Endothelial cell of umbilical vein (primary cell): ENCODE data around the gene RPS28. TPM values are rescaled to one million over a fixed set of nuclear protein-coding genes. Genes with fewer than 3 reads are reported as not detected.

Source experiments
- BruUV-seq: library from RNA; stranded (reverse); fragments of 400-500 nt; replicated peaks from 2 replicates; lab custom pipeline; 2021; lab: Mats Ljungman, UMichigan
- CTCF ChIA-PET: fragments of 300-600, 350-600 bp; sonication (Branson Sonifier 250); formaldehyde crosslinking; loops from one replicate; lab custom pipeline; 2021; ENCODE audit warnings: antibody characterized with exemption, inconsistent platforms; lab: Charles Lee
- POLR2A ChIA-PET: fragments of 300-600, 350-600 bp; sonication (Branson Sonifier 250); formaldehyde crosslinking; loops from one replicate; lab custom pipeline; 2021; ENCODE audit warnings: antibody characterized with exemption, inconsistent platforms; lab: Charles Lee
- DNase-seq: peaks from one replicate; pipeline ENCODE4 v3.0.0-alpha.2; 2011; ENCODE audit warnings: low read depth, low spot score
- FAIRE-seq: peaks from 2 replicates; lab custom pipeline; 2011; peaks lifted over from hg19 to GRCh38; lab: Jason Lieb, UNC
- H2AFZ ChIP-seq: 2 replicates; pipeline ENCODE4 v1.6.0; 2012; ENCODE audit warnings: low read depth, low read length, control low read depth, inconsistent platforms
- H3K27ac ChIP-seq: 2 replicates; pipeline ENCODE4 v1.5.1; 2011; ENCODE audit warnings: low read depth, mild to moderate bottlenecking, control low read depth, low read length, moderate library complexity; ENCODE audit not compliant: insufficient read depth
- H3K27me3 ChIP-seq, 2 experiments: 2 replicates each; pipeline versions ENCODE4 v1.6.0 to v1.6.1; 2011; ENCODE audit warnings: low read length in 2 of 2, mixed read lengths in 1 of 2; ENCODE audit not compliant: control insufficient read depth in 2 of 2, insufficient read depth in 2 of 2
- H3K36me3 ChIP-seq, 2 experiments: 2 replicates in 1 of 2; 3 replicates in 1 of 2; pipeline ENCODE4 v1.5.1; 2011; ENCODE audit warnings: low read length in 2 of 2, mild to moderate bottlenecking in 1 of 2, moderate library complexity in 1 of 2; ENCODE audit not compliant: control insufficient read depth in 2 of 2, insufficient read depth in 2 of 2; ENCODE audit errors: extremely low read depth in 1 of 2
- H3K4me1 ChIP-seq: 3 replicates; pipeline ENCODE4 v1.5.1; 2011; ENCODE audit warnings: mild to moderate bottlenecking, low read length; ENCODE audit not compliant: control insufficient read depth, insufficient read depth; ENCODE audit errors: extremely low read depth
- H3K4me2 ChIP-seq: 2 replicates; pipeline ENCODE4 v1.6.1; 2011; ENCODE audit warnings: low read length, control low read depth, mixed read lengths; ENCODE audit not compliant: insufficient read depth
- H3K4me3 ChIP-seq, 3 experiments: fragments of 200-600 bp in 1 of 3; sonication (generic), shearing (Covaris generic) in 1 of 3; replicated peaks in 1 of 3; 2 replicates each; pipeline ENCODE4 v1.5.1; 2011 to 2016; ENCODE audit warnings: control low read depth in 3 of 3, low read length in 3 of 3, mild to moderate bottlenecking in 2 of 3, inconsistent platforms in 1 of 3, low read depth in 1 of 3, moderate library complexity in 1 of 3; ENCODE audit not compliant: insufficient read depth in 1 of 3
- H3K79me2 ChIP-seq: 2 replicates; pipeline ENCODE4 v1.6.0; 2012; ENCODE audit warnings: low read length, inconsistent platforms; ENCODE audit not compliant: control insufficient read depth, insufficient read depth
- H3K9ac ChIP-seq: replicated peaks from 2 replicates; pipeline ENCODE3; 2011; ENCODE audit warnings: low read length, control low read depth; ENCODE audit not compliant: insufficient read depth; ENCODE audit errors: extremely low read depth
- H3K9me1 ChIP-seq: replicated peaks from 3 replicates; pipeline ENCODE4 v1.6.0; 2011; ENCODE audit warnings: mild to moderate bottlenecking, low read length; ENCODE audit not compliant: control insufficient read depth, insufficient read depth; ENCODE audit errors: extremely low read depth
- H3K9me3 ChIP-seq: replicated peaks from 2 replicates; pipeline ENCODE4 v1.5.1; 2012; ENCODE audit warnings: low read length, inconsistent platforms; ENCODE audit not compliant: control insufficient read depth, insufficient read depth
- H4K20me1 ChIP-seq: replicated peaks from 2 replicates; pipeline ENCODE3; 2011; ENCODE audit warnings: mild to moderate bottlenecking, low read length; ENCODE audit not compliant: control insufficient read depth, insufficient read depth; ENCODE audit errors: extremely low read depth
- EZH2 ChIP-seq: IDR thresholded peaks from 2 replicates; pipeline ENCODE4 v1.6.1; 2012; ENCODE audit warnings: borderline replicate concordance, low read depth, mild to moderate bottlenecking, moderate library complexity, low read length, inconsistent platforms; ENCODE audit not compliant: severe bottlenecking
- FOS ChIP-seq: IDR thresholded peaks from 2 replicates; pipeline ENCODE4 v1.6.1; 2011; ENCODE audit warnings: mild to moderate bottlenecking, low read length, moderate library complexity, borderline replicate concordance; ENCODE audit not compliant: insufficient read depth
- GATA2 ChIP-seq: IDR thresholded peaks from 2 replicates; pipeline ENCODE4 v1.7.0; 2011; ENCODE audit warnings: low read depth, mild to moderate bottlenecking, moderate library complexity, mixed read lengths, low read length; ENCODE audit not compliant: insufficient read length, insufficient read depth
- JUN ChIP-seq: IDR thresholded peaks from 2 replicates; pipeline ENCODE4 v1.6.1; 2011; ENCODE audit warnings: borderline replicate concordance, low read depth; ENCODE audit not compliant: insufficient read length, insufficient read depth
- MYC ChIP-seq: IDR thresholded peaks from one replicate; pipeline ENCODE4 v1.6.1; 2011; ENCODE audit warnings: mild to moderate bottlenecking, low read depth, low read length
- POLR2A ChIP-seq: IDR thresholded peaks from 2 replicates; pipeline ENCODE4 v1.6.1; 2012; ENCODE audit warnings: low read depth, mild to moderate bottlenecking, control low read depth, low read length
- POLR2AphosphoS5 ChIP-seq: IDR thresholded peaks from 2 replicates; pipeline ENCODE4 v1.6.1; 2012; ENCODE audit warnings: low read depth, mild to moderate bottlenecking, control low read depth, low read length, moderate library complexity; ENCODE audit not compliant: insufficient read depth
- dilution Hi-C: fragments of 300-500 bp; cut with MboI; formaldehyde crosslinking; loops from one replicate; pipeline ENCODE4 v1.15.0; 2019; ENCODE audit warnings: low sequenced_read_pairs; ENCODE audit not compliant: extremely low pct_ligation_motif_present
- intact Hi-C: fragments of 100-400 bp; cut with micrococcal nuclease; formaldehyde crosslinking; loops from one replicate; pipeline ENCODE4 v1.10.0; 2022
- polyA plus RNA-seq, 4 experiments: library from polyadenylated mRNA; depleted of rRNA in 3 of 4; stranded (reverse) in 3 of 4; unstranded in 1 of 4; fragments of >200 nt; gene quantifications; 2 replicates each; pipeline versions ENCODE4 v1.2.1 to v1.2.3, GENCODE V29; 2011 to 2012; ENCODE audit warnings: missing spikeins in 1 of 4
- total RNA-seq: library from RNA; stranded (reverse); gene quantifications from 2 replicates; pipeline ENCODE4 v1.2.3, GENCODE V29; 2021
- TF ChIP-seq, protein P1 (sequence below): IDR thresholded peaks from 2 replicates; pipeline ENCODE4 v1.6.1; 2011; ENCODE audit not compliant: insufficient read depth, insufficient read length

Gene RPS28
- total and polyA plus RNA-seq, 2 donors (not counting 3 experiments of a cell fraction or from before 2014, with no cell fraction given) = 865 to 1,664 TPM

DNA sequence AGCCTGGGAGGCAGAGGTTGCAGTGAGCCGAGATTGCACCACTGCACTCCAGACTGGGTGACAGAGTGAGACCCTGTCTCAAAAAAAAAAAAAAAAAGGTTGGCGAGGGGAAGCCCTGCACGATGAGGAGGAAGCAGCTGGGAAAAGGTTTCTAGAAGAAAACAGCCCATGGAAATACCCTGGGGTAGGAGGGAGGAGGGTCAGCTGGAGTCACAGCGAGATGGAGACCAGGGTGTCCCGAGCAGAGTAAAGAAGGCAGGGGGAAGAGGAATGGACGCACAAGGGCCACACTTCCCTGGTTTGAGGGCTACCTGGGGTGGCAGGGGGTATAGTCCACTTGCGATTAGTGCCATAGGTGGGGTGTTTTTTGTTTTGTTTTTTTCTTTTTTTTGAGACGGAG lies 15.4 kb downstream of the RPS28 start:
- dilution Hi-C loops = no loop called here

DNA sequence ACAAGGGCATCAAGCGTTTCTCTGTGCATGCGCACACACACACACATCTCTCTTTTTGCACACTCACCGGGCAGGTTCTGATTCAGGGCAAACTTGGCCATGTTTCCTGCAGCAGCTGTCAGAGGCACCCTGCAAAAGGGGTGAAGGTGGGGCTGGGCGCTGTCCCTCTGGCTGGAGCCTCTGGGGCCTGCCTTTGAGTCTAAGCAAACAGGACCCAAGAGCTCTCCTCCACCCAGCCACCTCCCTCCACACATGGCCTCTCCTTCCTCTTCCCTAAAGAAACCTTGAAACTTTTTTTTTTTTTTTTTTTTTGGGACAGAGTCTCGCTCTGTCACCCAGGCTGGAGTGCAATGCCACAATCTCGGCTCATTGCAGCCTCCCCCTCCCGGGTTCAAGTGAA lies 16.4 kb downstream of the RPS28 start:
- no peak overlapping the region for H3K4me2 ChIP-seq
- DNase-seq (no peak), FAIRE-seq (no peak)
- H3K4me3 ChIP-seq = no peak overlapping the region
- no peaks in the 10 kb centered on the region for H3K9me1 ChIP-seq
- intact Hi-C loops = no loop called here
- no peaks in the 10 kb centered on the region for H3K27me3 ChIP-seq
- no peaks in the 10 kb centered on the region for H4K20me1 ChIP-seq
- H3K36me3 ChIP-seq = peaks cover 3 to 9% of the 10 kb centered on the region in 2 experiments
- dilution Hi-C loops = no loop called here
- POLR2A ChIA-PET = no interaction called here
- H3K9me3 ChIP-seq = no peaks in the 10 kb centered on the region
- no peak overlapping the region for H3K9ac ChIP-seq
- H3K27ac ChIP-seq = no peak overlapping the region
- CTCF ChIA-PET = interaction anchor here (0.8 to 1.9 kb wide), 2 partner anchors 10 kb away, joined by 5 to 6 read pairs; no protein-coding TSS in a partner anchor
- no peaks in the 10 kb centered on the region for H3K79me2 ChIP-seq
- BruUV-seq = no TSS peak
- TF ChIP-seq MYC (no peak), EZH2 (no peak), JUN (no peak), GATA2 (no peak), POLR2AphosphoS5 (no peak), POLR2A (no peak), FOS (no peak)
- TF ChIP-seq, protein P1, sequence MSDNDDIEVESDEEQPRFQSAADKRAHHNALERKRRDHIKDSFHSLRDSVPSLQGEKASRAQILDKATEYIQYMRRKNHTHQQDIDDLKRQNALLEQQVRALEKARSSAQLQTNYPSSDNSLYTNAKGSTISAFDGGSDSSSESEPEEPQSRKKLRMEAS = no peak
- no peak overlapping the region for H2AFZ ChIP-seq
- peaks cover 27% of the 10 kb centered on the region for H3K4me1 ChIP-seq

More for the DNA sequence above, 15.4 kb downstream of the RPS28 start:
- Histone ChIP-seq H3K36me3 (peaks cover 3 to 9% of the 10 kb centered on the region in 2 experiments), H3K9ac (no peak overlapping the region), H3K9me1 (no peaks in the 10 kb centered on the region), H4K20me1 (no peaks in the 10 kb centered on the region), H3K4me2 (no peak overlapping the region), H2AFZ (no peak overlapping the region), H3K4me1 (peaks cover 20% of the 10 kb centered on the region), H3K9me3 (no peaks in the 10 kb centered on the region), H3K79me2 (no peaks in the 10 kb centered on the region), H3K4me3 (no peak overlapping the region), H3K27me3 (no peaks in the 10 kb centered on the region), H3K27ac (no peak overlapping the region)
- TF ChIP-seq MYC = no peak
- intact Hi-C loops = no loop called here
- peak; percentile 50 for DNase-seq
- CTCF ChIA-PET = interaction anchor here (1.4 kb wide), 1 partner anchor 13 kb away, joined by 7 read pairs; no protein-coding TSS in a partner anchor
- POLR2A ChIA-PET = interaction anchor here (1.0 kb wide), 1 partner anchor 13 kb away, joined by 3 read pairs; no protein-coding TSS in a partner anchor
- no TSS peak for BruUV-seq
- no peak for FAIRE-seq
